NCI-H146 treated with DMSO at 0.1 percent for 48 hours (cell line): ENCODE data around the gene UNC79.

Source experiments
- DNase-seq: peaks from one replicate; lab custom pipeline; 2025; ENCODE audit not compliant: unreplicated experiment; lab: John Stamatoyannopoulos, UW

The UNC79 gene

DNA sequence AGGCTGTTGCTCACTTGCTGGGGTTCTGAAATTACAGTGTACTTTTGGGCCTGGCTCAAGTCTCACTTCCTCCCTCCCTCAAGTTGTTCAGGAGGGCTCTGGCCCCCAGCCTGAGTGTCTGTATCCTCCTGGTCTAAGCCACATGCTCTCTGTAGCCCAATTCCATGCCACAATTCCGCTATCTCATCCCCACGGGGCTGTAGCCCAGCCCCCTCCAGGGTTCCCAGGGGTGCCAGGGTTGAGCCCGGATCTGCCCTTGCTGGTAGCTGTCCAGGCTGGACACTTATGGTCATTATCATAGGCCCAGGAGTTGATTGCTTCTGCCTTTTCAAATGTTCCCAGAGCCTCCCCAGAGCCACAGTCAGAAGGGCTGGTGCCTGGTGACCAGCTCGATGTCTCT is 292.3 kb downstream of the UNC79 start:
- no peak for DNase-seq

GRCh38 chr14:93725002-93725582 is 294.4 kb downstream of the UNC79 start:
- DNase-seq = no peak

DNA sequence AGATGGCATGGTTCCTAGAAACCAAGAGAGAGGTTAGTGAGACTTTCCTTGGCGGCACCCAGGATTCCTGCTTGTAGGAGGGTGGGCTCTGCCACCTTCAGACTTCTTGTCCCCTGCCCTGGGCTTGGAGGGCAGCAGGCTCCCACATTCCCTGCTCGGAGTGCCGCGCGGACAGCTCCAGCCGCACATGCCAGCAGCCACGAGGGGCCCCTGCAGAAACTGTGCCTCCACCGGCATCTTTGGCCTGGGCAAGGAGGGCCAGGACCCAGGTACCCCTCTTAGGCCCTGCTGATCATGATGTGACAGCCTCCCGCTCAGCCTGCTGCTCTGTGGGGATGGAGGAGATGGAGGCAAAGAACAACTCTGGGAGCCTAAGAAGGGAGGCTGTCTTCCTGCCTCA is 295.3 kb downstream of the UNC79 start:
- no peak for DNase-seq

DNA sequence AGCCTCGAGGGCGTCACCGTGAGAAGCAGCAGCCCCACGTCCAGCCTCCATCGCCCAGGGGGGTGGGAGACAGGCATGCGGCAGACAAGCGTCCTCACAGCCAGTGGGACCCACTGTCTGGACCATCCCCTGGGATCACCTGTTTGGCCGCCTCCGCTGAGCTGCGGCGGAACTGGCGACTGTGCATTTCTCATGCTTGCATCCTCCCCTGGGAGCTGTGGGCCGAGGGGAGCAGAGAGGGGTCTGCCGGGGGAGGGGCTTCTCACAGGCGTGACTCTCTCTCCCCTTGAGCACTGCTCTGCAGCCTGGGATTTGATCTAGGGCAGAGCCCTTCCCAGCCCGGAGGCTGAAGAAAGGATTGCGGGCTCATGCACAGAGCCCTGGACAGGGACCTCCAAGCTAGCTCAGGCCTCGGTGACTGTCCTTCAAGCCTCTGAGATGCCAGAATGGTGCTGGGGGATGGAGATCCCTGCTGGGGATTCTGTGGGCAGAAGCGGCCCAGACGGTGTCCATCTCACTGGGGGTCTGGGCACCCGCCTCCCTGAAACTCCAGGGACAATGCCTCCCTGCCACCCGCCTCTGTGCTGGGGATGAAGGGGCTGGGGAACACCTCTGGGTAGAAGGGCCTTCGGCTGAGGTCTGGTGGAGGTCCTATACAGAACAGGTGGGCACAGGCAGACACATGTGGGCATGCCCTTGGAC is 296.5 kb downstream of the UNC79 start:
- DNase-seq = no peak

- no peak for DNase-seq
Observed at GRCh38 chr14:93727917-93728650, 297.3 kb downstream of the UNC79 start.

DNA sequence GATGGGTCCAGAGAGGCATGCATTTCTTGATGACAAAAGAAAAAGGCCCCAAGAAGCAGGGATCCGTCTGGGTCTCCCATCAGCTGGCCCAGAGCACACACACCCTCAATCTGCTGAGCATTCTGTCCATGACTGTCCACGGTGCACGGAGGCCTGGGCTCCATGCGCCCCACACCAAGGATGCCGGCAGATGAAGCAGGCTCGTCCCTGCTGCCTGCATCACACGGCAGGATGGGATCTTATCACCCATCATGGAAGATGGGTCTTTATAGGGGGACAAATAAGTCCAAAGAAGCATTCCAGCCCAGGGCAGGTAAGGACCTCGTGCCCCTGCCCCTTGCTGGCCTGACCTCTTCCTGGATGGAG is 297.9 kb downstream of the UNC79 start:
- no peak for DNase-seq

DNA sequence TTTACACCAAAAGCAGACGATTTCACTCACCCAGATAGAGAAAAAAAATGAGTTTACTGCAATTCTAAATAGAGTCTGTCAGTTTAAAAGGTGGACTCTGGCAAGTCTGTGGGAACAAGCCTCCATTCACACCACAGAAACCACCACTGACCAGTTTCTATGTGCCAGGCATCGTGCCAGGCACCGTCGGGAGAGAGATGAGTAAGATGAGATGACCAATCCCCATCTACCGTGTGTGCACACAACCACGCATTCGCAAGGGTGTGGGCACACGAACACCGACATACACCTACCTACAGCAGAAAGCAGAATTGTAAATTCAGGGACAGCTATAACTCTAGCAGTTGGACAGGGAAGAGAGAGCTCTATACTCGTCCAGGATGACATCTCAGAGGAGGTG is 299.3 kb downstream of the UNC79 start:
- DNase-seq = no peak

DNA sequence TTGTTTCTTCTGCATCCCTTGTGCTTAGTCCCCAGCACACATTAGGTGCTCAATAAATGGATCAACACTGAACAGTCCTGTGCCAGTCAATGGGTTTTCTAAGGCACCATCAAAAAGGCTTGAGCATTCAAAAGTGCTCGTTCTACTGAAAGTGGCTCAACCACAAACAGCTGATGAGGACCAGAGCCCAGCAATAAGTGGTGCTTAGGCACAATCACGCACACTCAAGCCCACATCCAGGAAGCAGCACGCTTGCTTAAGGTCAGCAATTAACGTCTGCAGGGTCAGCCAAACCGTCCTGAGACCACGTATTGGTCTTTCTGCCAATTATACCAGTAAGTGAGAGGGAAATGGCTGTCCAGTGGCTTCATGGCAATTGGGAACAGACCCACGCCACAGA is 301.0 kb downstream of the UNC79 start:
- no peak for DNase-seq

GRCh38 chr14:93732524-93732923 is 301.8 kb downstream of the UNC79 start:
- DNase-seq = no peak

- DNase-seq = no peak
Observed at GRCh38 chr14:93733231-93733630, 302.5 kb downstream of the UNC79 start.

DNA sequence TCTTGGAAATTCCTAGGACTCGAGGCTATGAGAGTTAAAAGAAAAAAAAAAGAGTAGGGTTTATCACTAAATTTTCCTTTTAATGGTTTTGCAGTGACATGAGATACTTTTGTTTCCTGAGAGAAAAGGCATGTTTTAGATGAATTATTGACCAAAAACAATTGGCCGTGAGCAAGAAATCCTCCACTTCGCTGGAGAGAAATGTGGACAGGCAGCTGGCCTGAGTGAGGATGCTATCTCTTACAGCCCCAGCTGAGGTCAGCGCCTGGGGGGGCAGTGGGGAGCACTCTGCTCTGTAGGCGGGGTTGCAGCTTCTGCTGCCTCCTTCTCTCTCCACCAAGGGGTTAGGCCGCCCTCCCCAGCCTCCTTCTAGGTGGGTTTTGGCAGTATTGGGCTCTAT is 302.9 kb downstream of the UNC79 start:
- DNase-seq = no peak

DNA sequence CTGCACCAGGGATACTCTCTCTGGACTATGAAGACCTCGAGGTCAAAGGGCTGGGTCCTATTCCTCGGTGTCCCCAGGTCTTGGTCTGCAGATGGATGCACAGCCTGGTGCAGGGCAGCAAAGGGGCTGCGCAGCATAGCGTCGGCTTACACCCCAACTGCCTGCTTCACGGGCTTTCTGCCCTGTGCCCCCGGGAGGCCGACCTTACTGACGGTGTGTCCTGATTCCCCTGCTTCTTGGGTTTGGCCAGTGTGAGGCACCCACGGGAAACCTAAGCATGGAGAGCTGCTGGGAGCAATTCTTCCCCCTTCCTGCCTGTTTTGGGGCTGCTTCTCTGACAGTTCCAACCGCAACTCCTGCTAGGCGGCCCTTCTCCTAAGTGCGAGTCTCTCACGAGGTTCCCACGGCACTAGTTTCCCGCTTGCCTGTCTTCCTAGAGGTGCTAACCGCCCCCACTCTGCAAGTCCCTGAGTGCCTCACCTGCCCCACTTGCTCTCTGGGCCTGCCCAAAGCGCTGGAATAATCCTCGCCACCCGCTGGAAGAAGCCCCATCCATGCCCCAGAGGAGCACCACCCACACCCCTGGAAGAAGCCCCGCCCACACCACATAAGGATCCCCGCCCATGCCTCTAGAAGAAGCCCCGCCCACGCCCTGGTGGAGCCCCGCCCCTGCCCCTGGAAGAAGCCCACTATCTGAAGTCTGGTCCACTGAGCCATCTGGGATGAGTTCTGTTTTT is 303.5 kb downstream of the UNC79 start:
- no peak for DNase-seq

GRCh38 chr14:93735206-93735605 is 304.5 kb downstream of the UNC79 start:
- DNase-seq = no peak

DNA sequence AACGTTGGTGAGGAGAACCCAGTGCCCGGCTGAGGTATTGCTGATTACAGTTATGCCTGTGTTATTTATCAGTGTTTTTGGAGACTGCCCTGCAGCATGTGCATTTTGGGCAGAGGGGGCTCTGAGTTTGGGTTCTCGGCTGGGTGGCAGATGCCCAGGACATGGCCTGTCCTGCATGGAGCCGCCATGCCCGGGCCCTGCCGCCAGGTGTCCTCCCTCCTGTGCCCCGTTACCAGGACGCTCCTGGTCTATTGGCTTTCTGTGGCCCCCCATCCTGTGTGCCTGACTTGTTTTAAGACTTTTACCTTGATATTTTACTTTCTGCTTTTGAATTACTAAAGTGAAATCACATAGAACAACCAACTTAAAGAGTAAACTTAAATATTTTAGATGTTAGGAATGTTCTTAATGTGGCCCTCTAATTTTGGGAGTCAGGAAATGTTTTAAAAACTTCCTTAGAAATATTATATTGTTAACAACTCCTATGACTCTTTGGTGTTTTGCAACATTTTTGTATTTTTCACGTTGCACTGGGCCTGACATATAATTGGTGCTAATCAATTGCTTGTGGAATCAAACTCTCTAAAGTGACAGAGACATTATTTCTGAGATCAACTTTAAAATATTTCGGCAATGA is 305.8 kb downstream of the UNC79 start:
- no peak for DNase-seq

GRCh38 chr14:93737634-93738033 is 306.9 kb downstream of the UNC79 start:
- no peak for DNase-seq

DNA sequence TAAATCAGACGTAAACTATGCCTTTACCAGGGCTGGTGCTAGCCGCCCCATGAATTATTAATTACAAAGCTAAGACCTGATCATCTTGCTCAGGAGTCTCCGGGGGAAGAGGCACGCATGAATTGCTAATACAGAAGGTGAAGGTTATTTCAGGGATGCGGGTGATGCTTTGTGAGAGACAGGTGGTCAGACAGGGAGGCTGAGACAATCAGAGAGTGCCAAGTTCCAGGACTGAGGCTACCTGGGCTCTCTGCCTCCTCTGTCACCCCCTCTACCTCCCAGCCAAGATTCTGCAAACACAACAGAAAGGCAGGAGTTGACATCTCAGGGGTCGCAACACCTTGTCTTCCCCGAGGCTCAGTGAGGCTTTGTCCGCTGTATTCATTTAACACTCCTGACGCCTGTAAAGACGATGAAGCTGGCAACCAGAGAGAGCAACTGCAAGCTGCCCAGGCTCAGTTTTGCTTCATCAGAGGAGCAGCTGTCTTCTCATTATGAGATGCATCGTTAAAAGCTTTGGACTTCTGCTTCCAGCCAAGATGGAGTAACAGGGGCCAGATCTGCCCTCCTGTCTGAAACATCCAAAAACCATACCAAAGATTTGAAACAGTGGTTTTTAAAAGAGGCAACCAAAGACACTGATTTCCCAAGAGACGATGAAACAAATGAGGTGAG is 311.0 kb downstream of the UNC79 start:
- DNase-seq = no peak

DNA sequence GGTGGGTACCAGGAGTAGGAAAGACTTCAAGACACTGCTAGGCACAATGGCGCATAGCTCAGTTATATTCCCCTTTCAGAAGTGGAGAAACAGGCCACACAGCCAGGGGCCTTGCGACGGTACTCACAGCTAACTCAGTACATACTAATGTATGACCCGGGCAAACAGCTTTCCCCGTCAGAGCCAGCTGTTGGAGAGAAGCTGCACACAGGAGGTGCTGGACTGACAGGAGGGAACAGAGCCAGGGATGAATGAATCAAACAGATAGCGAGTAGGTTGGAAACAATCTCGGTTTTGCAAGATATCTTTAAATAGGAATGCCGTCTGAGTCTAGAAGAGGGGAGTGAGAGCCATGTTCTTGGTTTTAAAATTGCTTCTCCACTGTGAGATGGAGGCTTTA is 312.0 kb downstream of the UNC79 start:
- no peak for DNase-seq

- no peak for DNase-seq
Observed at GRCh38 chr14:93743270-93744060, 312.7 kb downstream of the UNC79 start.

GRCh38 chr14:93744176-93744575 is 313.4 kb downstream of the UNC79 start:
- DNase-seq = no peak

DNA sequence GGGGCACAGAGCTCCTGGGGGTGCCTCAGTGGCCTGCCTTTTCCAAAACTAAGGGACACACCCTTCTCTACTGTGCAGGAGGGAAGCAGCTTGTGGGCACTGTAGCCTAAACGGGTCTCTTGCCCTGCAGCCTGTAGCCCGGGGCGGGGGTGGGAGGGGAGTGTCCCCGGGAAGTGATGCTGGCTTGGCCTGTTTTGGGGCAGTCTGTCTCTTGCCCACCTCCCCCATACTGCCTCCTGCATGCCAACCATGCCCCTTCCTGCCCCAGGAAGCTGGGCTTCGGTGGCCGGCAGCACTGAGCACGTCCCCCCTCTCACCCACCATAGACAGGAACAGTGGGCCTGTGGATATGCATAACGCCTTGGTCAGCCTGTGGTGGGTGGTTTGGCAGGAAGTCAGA is 314.1 kb downstream of the UNC79 start:
- DNase-seq = no peak
